GM15510 (cell line): ENCODE measurements around the gene NCS1.

Experiments
- POLR2A ChIP-seq: IDR thresholded peaks from 3 replicates; pipeline ENCODE4 v1.6.1; 2011; ENCODE audit warnings: borderline replicate concordance; ENCODE audit not compliant: insufficient read length; ENCODE audit errors: extremely low read depth

NCS1 gene

GRCh38 chr9:130172161-130172857 is at the start of gene NCS1:
Gene NCS1, plus strand, starts transcription at chr9:130172404. Its CDS starts 260 bp downstream, at chr9:130172664.
- TF ChIP-seq POLR2A = no peak

GRCh38 chr9:130122456-130122855 is 49.7 kb upstream of the NCS1 start:
- no peak for TF ChIP-seq POLR2A

- no peak for TF ChIP-seq POLR2A
Observed at GRCh38 chr9:130124085-130124860, 47.9 kb upstream of the NCS1 start.

GRCh38 chr9:130126721-130127433 is 45.3 kb upstream of the NCS1 start:
- TF ChIP-seq POLR2A = no peak

- no peak for TF ChIP-seq POLR2A
Observed at GRCh38 chr9:130128251-130128650, 44.0 kb upstream of the NCS1 start.

GRCh38 chr9:130128733-130129431 is 43.3 kb upstream of the NCS1 start:
- peak; percentile 15 for TF ChIP-seq POLR2A

- TF ChIP-seq POLR2A = no peak
Observed at GRCh38 chr9:130129432-130130061, 42.7 kb upstream of the NCS1 start.

GRCh38 chr9:130132746-130133145 is 39.5 kb upstream of the NCS1 start:
- no peak for TF ChIP-seq POLR2A

GRCh38 chr9:130137081-130137640 is 35.0 kb upstream of the NCS1 start:
- TF ChIP-seq POLR2A = no peak

GRCh38 chr9:130137641-130138081 is 34.5 kb upstream of the NCS1 start:
- TF ChIP-seq POLR2A = no peak

- TF ChIP-seq POLR2A = no peak
Observed at GRCh38 chr9:130138171-130138653, 34.0 kb upstream of the NCS1 start.

- no peak for TF ChIP-seq POLR2A
Observed at GRCh38 chr9:130138791-130139190, 33.4 kb upstream of the NCS1 start.

- no peak for TF ChIP-seq POLR2A
Observed at GRCh38 chr9:130139251-130139650, 33.0 kb upstream of the NCS1 start.

GRCh38 chr9:130140706-130141105 is 31.5 kb upstream of the NCS1 start:
- TF ChIP-seq POLR2A = no peak

- TF ChIP-seq POLR2A = no peak
Observed at GRCh38 chr9:130142056-130142455, 30.1 kb upstream of the NCS1 start.

- TF ChIP-seq POLR2A = no peak
Observed at GRCh38 chr9:130142641-130143040, 29.6 kb upstream of the NCS1 start.
